ENCODE data around the gene SPINDOC. TPM values are rescaled to one million over a fixed set of nuclear protein-coding genes. Genes with fewer than 3 reads are reported as not detected.

SPINDOC gene
- total and polyA plus RNA-seq, 9 of the 15 experiments (the other 6 are each of a cell fraction or from before 2014, with no cell fraction given) = 0.70 to 36.3 (median 19.6) TPM

- TF ChIP-seq FOSL1 (tag; conservative IDR thresholded peaks at IDR 0.05) = peak; percentile 39; the same call in 1 of the 2 replicates
- no peak for TF ChIP-seq NR2C1 (IDR thresholded peaks at IDR 0.05)
- TF ChIP-seq NR2C1 (tag; IDR thresholded peaks at IDR 0.05) = no peak
- TF ChIP-seq FOXJ2 (tag; IDR thresholded peaks at IDR 0.05) = peak; percentile 38; the same call in 1 of the 2 replicates
- TF ChIP-seq ZNF609 (CRISPR knock-in tag; IDR thresholded peaks at IDR 0.05; ENCODE audit: borderline replicate concordance) = no peak
- peak; percentile 30; the same call in 1 of the 2 replicates for TF ChIP-seq CTBP1 (IDR thresholded peaks at IDR 0.05; ENCODE audit: borderline replicate concordance)
- peak; percentile 94 for TF ChIP-seq ATF7 (IDR thresholded peaks at IDR 0.05)
- TF ChIP-seq ZNF398 (CRISPR knock-in tag; IDR thresholded peaks at IDR 0.05) = no peak
- no peak for TF ChIP-seq ZNF785 (CRISPR knock-in tag; IDR thresholded peaks at IDR 0.05)
- TF ChIP-seq SMARCA4 (IDR thresholded peaks at IDR 0.05) = no peak
- no peak for TF ChIP-seq TEAD2 (tag; IDR thresholded peaks at IDR 0.05)
- TF ChIP-seq ETV1 (tag; conservative IDR thresholded peaks at IDR 0.05; ENCODE audit: low read depth) = peak; percentile 38; the same call in 1 of the 2 replicates
- TF ChIP-seq CBX3 (IDR thresholded peaks at IDR 0.05; ENCODE audit: borderline replicate concordance in 1 of 2, low read length in 2 of 2) = no peak
- TF ChIP-seq ZBTB12 (CRISPR knock-in tag; IDR thresholded peaks at IDR 0.05) = peak; percentile 68
- TF ChIP-seq SIX5 (IDR thresholded peaks at IDR 0.05; ENCODE audit: borderline replicate concordance in 1 of 2, insufficient read depth in 1 of 2, low read depth in 1 of 2, low read length in 2 of 2) = no peak
- TF ChIP-seq SIRT6 (IDR thresholded peaks at IDR 0.05; ENCODE audit: low read depth, low read length) = no peak
Measured at GRCh38 chr11:63858628-63859550, 45.6 kb downstream of the SPINDOC start (continued).

All from K562 (cell line).